Left ventricle myocardium inferior (tissue), 1 donor: ENCODE results near the gene LTB4R2. TPM values are rescaled to one million over a fixed set of nuclear protein-coding genes. Genes with fewer than 3 reads are reported as not detected.

ENCODE experiments used
- DNase-seq: peaks from one replicate; pipeline ENCODE4 v3.0.0-alpha.2; 2020
- H3K27ac ChIP-seq: fragments of 200-600 bp; replicated peaks from 2 replicates; pipeline ENCODE4 v1.8.0; 2021
- H3K27me3 ChIP-seq: fragments of 200-600 bp; 2 replicates; pipeline ENCODE4 v1.8.0; 2021; ENCODE audit warnings: low read depth
- H3K36me3 ChIP-seq: fragments of 200-600 bp; 2 replicates; pipeline ENCODE4 v1.8.0; 2021
- H3K4me1 ChIP-seq: fragments of 200-600 bp; 2 replicates; pipeline ENCODE4 v1.8.0; 2021
- H3K4me3 ChIP-seq: fragments of 200-600 bp; 2 replicates; pipeline ENCODE4 v1.8.0; 2021; ENCODE audit warnings: mild to moderate bottlenecking, moderate library complexity
- H3K9me3 ChIP-seq: fragments of 200-600 bp; replicated peaks from 2 replicates; pipeline ENCODE4 v1.8.0; 2021
- intact Hi-C: fragments of 100-400 bp; cut with micrococcal nuclease; formaldehyde crosslinking; loops from one replicate; pipeline ENCODE4 v1.11.0; 2022
- total RNA-seq: library from RNA; stranded (reverse); fragmentation: NEBNext Ultra II Directional; extraction: Animal tissue kit (Norgen Biotek cat#: 25700); gene quantifications from one replicate; pipeline ENCODE4 v1.2.1, GENCODE V29; 2021
- TF ChIP-seq, protein P1 (sequence below): fragments of 200-600 bp; IDR thresholded peaks from 2 replicates; pipeline ENCODE4 v1.8.0; 2021; ENCODE audit warnings: antibody characterized with exemption, mild to moderate bottlenecking, borderline replicate concordance
- donor health status: DM: no; HTN: yes; CAD: no; lungs with severe emphysema.

The LTB4R2 gene
- total RNA-seq, 1 donor from 2014 or later, result 0.71 TPM

DNA sequence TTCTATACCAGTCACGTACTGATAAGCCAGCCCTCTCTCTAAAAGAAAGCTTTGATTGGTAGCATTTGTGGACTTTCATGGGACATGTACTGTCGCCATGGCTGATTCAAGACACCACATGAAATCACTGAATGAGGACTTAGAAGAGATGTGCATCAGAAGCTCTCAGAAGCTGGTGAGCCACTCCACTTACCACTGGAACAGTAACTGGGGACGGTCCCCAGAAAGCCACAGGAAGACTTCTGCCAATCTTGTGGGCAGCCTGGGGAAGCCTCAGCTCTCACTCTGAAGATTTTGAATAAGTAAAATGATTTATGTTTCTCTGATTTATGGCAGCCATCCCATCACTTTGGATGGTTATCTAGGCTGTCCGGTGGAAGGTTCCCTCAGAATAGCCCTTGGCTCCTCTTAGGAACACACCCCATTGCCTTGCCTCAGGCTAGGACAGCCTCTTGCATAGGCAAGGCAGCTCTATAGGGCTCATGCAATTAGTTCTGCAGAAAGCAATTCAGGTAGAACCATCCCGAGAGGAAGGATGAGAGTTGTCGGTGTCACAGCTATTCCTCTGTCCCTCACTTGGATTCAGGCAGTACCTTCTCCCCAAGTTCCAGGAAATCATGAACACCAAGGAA, 20.2 kb upstream of the LTB4R2 start:
- Histone ChIP-seq H3K27ac (no peak overlapping the region), H3K27me3 (no peaks in the 10 kb centered on the region), H3K9me3 (no peaks in the 10 kb centered on the region), H3K4me3 (no peak overlapping the region), H3K4me1 (no peaks in the 10 kb centered on the region), H3K36me3 (peaks cover 40% of the 10 kb centered on the region)
- no peak for DNase-seq
- TF ChIP-seq, protein P1, sequence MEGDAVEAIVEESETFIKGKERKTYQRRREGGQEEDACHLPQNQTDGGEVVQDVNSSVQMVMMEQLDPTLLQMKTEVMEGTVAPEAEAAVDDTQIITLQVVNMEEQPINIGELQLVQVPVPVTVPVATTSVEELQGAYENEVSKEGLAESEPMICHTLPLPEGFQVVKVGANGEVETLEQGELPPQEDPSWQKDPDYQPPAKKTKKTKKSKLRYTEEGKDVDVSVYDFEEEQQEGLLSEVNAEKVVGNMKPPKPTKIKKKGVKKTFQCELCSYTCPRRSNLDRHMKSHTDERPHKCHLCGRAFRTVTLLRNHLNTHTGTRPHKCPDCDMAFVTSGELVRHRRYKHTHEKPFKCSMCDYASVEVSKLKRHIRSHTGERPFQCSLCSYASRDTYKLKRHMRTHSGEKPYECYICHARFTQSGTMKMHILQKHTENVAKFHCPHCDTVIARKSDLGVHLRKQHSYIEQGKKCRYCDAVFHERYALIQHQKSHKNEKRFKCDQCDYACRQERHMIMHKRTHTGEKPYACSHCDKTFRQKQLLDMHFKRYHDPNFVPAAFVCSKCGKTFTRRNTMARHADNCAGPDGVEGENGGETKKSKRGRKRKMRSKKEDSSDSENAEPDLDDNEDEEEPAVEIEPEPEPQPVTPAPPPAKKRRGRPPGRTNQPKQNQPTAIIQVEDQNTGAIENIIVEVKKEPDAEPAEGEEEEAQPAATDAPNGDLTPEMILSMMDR, result no peak
- intact Hi-C loops, result no loop called here

DNA sequence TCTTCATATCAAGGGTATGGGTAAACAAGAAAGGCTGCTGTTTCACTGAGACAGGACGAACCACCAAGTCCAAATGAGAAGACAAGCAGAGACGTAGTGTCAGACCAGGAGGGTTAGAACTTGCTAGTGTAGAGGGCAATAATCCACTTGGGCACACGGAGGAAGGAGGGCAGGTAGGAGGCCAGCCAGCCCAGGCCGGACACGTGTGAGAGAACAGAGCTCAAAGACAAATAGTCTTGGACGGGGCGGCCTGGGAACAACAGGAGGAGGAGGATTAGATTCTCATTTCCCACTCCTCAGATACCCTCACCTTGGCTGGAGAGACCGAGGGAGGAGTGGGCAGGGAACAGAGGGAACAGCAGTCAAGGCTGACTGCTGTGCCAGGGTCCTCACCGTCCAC, 19.2 kb upstream of the LTB4R2 start:
- intact Hi-C loops, result no loop called here
- H3K36me3 ChIP-seq, result peaks cover 49% of the 10 kb centered on the region

DNA sequence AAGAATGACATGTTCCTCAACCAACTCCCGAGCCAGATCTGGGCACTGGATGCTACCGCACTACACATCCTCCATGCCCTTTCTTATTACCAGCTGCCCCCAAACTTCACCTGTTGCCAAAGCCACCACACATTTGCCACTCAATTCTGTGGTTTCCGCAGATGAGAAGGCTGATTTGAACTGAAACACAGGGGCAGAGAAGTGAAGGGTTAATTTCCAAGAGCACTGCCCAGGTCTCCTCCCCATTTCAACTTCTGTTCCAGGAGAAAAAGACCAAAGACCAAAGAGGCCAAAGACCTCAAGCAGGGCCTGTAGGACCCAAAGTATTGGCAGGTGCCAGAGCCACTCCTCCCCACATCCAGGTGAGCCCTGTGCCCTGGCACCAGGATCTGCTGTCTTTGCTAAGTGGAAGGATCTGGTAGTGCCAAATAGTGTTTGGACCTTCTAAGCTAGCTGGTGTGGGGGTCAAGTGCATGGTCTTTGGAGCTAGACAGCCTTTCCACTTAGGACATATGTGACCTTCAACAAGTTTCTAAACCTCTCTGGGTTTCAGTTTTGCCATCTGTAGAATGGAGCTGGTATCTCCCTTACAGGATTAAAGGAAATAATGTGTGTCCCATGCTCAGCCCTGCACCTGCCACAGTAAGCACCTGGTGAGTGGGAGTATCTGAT, 18.4 kb upstream of the LTB4R2 start:
- Histone ChIP-seq H3K27me3 (no peaks in the 10 kb centered on the region), H3K4me1 (peaks cover 2% of the 10 kb centered on the region), H3K4me3 (no peak overlapping the region), H3K36me3 (peaks cover 56% of the 10 kb centered on the region), H3K9me3 (no peaks in the 10 kb centered on the region), H3K27ac (no peak overlapping the region)
- TF ChIP-seq, protein P1, result no peak
- DNase-seq, result no peak
- intact Hi-C loops, result no loop called here

More for the DNA sequence above, 19.2 kb upstream of the LTB4R2 start:
- Histone ChIP-seq H3K9me3 (no peaks in the 10 kb centered on the region), H3K4me1 (no peaks in the 10 kb centered on the region), H3K27me3 (no peaks in the 10 kb centered on the region), H3K4me3 (no peak overlapping the region), H3K27ac (no peak overlapping the region)
- TF ChIP-seq, protein P1, result no peak
- DNase-seq, result no peak

DNA sequence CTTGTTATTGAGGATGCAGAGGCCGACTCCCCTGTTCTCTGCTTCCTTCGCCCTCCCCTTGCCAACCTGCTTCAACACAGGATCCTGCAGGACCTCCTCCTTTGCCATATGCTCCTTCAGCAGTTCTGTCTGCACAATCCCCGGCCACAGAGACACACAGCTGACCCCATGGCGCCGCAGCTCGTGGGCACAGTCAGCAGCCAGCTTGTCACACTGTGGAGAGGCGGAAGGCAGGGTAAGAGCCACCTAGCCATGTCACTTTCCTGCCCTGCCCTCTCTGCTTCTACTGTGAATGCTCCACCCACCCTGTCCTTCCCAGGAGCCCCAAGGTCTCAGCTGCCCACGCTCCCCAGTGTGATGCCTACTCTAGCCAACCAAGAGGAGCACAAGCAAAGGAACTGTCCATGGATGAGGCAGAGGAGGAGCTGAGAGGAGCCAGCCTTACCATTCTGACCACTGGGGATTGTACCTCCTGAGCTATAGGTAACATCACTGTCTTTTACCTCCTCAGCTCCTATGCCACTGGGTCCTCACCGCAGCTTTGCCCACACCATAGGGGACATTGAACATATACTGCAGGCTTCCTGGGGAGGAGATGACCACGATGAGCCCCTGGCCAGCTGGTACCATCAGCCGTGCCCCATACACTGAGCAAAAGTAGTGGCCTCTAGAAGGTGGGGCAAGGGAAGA, 17.7 kb upstream of the LTB4R2 start:
- peaks cover 56% of the 10 kb centered on the region for H3K36me3 ChIP-seq
- TF ChIP-seq, protein P1, result no peak
- no peaks in the 10 kb centered on the region for H3K27me3 ChIP-seq
- no peak overlapping the region for H3K27ac ChIP-seq
- no peak overlapping the region for H3K4me3 ChIP-seq
- intact Hi-C loops, result no loop called here
- peaks cover 9% of the 10 kb centered on the region for H3K4me1 ChIP-seq
- no peaks in the 10 kb centered on the region for H3K9me3 ChIP-seq
- no peak for DNase-seq

DNA sequence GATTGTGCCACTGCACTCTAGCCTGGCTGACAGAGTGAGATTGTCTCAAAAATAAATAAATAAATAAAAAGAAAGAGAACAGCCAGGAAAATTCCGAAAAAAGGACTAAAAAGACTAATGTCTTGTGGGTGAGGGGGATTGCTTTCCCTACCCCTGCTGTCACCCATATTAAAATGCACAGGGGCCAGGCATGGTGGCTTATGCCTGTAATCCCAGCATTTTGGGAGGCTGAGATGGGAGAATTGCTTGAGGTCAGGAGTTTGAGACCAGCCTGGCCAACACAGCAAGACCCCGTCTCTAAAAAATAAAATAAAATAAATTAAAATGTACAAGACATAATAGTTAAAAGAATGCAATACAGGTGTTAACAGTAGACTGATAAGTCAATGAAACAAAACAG, 16.4 kb upstream of the LTB4R2 start:
- Histone ChIP-seq H3K27me3 (no peaks in the 10 kb centered on the region), H3K4me1 (peaks cover 18% of the 10 kb centered on the region), H3K36me3 (peaks cover 56% of the 10 kb centered on the region), H3K27ac (no peak overlapping the region), H3K4me3 (no peak overlapping the region), H3K9me3 (no peaks in the 10 kb centered on the region)
- DNase-seq, result no peak
- TF ChIP-seq, protein P1, result no peak
- intact Hi-C loops, result no loop called here
